Right forelimb (tissue), 1 donor: ENCODE data around the gene PHF19.

Experiments
- DNase-seq: peaks from one replicate; pipeline ENCODE4 v3.0.0-alpha.2; 2018

PHF19 gene

GRCh38 chr9:120872791-120873502 lies 4.0 kb downstream of the PHF19 start:
- DNase-seq = no peak

DNA sequence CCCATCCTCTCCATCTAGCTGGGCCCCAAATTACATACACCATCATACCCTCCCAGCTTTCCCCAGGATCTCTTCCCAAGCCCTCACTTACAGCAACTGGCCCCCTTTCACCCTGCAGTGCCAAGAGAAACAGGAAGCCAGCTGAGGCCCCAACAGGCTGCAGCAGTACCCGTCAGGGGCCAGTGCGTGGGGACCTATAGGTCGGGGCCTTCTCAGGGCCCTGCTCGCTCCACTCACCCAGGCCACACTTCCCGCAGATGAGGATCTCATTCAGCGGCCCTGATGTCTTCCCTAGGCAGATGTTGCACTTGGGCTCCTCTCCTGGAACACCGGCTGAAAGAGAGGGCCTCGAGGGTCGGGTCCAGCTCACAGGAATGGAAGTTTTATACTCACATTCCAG lies 6.8 kb downstream of the PHF19 start:
- DNase-seq = no peak

DNA sequence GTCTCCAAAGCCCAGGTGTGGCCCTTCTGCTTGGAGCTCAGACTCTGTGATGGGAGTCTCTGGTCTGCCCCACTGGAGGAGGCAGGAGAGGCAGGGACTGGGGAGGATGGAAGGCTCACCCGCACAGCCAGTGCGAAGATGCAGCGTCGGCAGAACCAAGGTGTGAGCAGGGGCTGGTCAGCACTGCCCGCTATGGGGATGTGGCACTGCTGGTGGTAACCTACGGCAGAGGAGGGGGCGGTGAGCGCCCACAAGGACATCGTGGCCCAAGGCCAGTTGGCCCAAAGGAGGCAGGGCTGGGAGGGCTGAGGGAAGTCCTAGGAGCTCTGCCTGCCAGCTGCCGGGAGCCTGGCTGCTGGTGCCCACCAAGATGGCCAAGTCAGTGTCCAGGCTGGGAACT lies 7.3 kb downstream of the PHF19 start:
- no peak for DNase-seq

DNA sequence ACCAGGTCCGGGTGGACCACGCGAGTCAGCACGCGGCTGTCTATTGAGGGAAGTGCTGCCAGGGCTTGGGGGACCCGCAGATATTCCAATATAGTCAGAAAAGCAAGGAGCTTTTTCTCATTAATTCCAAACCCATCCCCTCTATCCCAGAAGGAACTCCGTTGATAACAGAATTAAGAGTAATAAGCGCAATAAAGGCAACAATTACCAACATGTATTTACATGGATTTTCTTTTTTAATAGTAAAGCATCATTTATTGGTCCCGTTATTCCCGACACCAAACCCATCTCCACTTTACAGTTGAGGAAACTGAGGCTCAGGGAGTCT lies 7.7 kb downstream of the PHF19 start:
- no peak for DNase-seq

GRCh38 chr9:120868676-120869359 lies 8.2 kb downstream of the PHF19 start:
- DNase-seq = peak; percentile 97

GRCh38 chr9:120868339-120868675 lies 8.7 kb downstream of the PHF19 start:
- no peak for DNase-seq

DNA sequence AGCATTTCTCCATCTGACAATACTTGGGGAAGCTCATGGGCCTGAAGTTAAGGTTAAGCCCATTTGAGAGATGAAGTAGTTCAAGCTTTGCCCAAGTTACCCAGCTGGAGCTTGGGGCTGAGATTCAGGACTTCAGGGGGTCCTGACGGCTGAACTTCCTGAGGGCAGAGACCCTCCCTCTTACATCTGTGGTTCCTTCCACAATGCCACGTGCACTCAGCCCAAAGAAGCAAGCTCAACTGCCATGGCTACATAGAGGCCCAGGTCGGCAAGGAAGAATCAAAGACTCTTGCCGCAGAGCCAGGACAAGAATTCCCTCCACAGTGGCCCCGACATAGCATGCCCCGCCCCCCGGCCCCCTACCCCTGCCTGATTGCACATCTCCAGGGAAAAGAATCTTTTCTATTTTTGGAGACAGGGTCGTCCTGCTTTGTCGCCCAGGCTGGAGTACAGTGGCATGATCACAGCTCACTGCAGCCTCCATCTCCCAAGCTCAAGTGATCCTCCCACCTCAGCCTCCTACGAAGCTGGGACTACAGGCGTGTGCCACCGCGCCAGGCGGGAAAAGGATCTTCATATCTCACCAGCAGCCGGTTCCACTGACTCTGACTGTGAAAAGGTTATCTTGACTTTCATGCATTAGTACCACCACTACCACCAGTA lies 9.2 kb downstream of the PHF19 start:
- no peak for DNase-seq

GRCh38 chr9:120866651-120867050 lies 10.3 kb downstream of the PHF19 start:
- DNase-seq = no peak

- no peak for DNase-seq
Observed at GRCh38 chr9:120865809-120866208, 11.2 kb downstream of the PHF19 start.

DNA sequence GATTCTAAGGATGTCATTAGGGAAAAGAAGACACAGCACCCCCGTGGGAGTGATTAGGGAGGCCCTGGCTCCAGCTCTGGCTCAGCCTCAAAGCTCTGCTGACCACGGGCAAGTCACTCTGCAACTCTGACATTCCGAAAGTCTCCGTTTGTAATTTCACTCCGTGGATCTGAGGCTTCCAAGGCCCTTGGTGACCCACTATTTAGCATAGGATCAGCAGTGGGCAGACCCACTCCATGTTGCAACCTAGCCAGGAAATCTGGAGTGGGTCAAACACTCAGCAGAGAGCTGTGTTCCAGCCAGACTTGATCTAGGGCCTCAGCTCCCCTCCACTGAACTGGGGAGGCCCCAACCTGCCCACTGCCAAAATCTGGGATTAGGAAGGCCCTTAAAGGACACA lies 11.8 kb downstream of the PHF19 start:
- no peak for DNase-seq

GRCh38 chr9:120864719-120865118 lies 12.3 kb downstream of the PHF19 start:
- DNase-seq = no peak

DNA sequence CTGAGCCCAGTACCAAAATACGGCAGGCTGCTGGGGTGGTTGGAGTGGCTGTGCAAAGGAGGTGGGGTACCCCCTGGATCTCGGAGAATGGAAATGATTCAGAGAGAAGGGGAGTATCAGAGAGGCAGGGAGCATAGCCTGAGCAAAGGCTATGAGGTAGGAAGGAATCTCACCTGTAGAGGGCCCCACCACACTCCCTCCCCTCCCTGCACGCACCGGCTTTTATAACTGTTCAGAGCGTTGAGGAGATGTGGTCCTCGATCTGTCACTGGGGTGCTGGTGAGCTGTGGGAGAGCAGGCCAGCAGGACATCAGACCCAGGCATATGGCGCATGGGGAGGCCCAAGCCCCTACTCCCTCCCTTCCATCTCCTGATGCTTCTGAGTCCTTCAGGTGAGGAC lies 13.2 kb downstream of the PHF19 start:
- DNase-seq = no peak

DNA sequence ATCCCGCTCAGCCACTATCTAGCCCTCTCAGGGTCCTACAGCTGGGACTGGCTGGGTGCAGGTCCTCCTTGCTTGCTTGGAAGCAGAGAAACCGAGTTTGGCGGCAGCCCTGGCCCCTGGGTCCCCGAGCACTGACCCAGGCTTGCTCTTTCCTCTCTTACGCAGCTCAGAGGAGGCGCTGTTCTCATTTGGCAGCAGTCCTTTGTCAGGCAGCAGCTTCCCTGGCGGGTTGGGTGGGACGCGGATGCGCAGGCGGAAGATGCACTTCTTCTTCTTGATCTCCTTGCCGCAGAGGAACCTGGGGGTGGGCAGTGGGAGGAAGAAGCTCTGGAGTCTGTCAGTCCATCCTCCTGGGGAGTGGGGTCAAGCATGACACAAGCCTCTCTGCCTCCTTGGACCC lies 14.5 kb downstream of the PHF19 start:
- no peak for DNase-seq

GRCh38 chr9:120861935-120862334 lies 15.1 kb downstream of the PHF19 start:
- no peak for DNase-seq

- no peak for DNase-seq
Observed at GRCh38 chr9:120860083-120860482, 16.9 kb downstream of the PHF19 start.

DNA sequence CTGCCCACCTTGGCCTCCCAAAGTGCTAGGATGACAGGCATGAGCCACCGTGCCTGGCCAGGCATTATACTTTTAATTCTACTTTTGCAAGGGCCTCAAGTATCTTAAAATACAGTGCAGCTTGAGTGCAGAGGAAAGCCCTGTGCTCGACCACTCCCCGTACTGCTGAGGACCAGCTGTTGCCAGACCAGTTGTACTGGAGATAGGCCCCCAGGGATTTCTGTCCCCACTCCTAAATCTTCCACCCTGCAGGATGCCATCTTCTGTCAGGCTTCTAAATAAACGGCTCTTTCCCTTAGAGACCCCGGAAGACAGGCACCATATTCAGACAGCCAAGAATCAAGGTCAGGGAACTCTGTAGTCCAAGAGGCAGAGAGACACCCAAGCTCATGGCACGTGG lies 17.6 kb downstream of the PHF19 start:
- DNase-seq = no peak

- DNase-seq = no peak
Observed at GRCh38 chr9:120857902-120858301, 19.1 kb downstream of the PHF19 start.

DNA sequence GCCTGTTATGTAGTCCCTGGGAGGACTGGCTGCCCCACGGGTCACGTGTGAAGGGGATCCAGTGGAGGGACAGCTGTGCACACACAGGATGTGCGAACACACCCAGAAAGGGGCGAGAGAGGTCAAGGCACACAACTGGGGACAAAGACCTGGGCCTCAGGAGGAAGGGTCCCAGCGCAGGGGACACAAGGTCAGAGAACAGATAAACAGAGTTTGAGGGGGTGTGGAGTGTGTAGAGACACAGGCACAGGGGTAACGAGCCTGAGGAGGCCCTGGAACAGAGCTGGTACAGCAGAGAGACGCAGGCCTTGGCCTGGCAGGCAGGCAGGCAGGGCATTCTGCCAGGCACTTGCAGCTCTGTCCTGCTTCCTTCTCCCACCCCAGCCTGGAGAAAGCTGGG lies 19.5 kb downstream of the PHF19 start:
- no peak for DNase-seq

DNA sequence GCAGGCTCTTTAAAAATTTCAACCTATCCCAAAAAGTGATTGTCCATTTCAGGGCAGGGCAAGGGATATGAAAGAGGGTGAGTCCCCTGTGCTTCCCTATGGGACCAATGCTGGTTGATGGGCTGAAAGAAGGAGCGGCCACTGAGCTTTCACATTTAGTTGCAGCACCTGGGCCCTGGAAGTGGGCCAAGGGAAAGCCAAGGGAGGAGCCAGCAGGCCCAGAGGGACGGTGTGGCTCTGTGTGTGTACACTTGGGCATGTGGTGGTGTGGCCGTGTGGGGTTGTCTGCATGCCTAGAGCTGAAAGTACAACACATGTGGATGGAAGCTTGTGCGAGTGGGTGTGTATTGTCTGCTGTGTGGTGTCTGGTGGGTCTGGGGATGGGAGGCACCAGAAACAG lies 20.3 kb downstream of the PHF19 start:
- no peak for DNase-seq

DNA sequence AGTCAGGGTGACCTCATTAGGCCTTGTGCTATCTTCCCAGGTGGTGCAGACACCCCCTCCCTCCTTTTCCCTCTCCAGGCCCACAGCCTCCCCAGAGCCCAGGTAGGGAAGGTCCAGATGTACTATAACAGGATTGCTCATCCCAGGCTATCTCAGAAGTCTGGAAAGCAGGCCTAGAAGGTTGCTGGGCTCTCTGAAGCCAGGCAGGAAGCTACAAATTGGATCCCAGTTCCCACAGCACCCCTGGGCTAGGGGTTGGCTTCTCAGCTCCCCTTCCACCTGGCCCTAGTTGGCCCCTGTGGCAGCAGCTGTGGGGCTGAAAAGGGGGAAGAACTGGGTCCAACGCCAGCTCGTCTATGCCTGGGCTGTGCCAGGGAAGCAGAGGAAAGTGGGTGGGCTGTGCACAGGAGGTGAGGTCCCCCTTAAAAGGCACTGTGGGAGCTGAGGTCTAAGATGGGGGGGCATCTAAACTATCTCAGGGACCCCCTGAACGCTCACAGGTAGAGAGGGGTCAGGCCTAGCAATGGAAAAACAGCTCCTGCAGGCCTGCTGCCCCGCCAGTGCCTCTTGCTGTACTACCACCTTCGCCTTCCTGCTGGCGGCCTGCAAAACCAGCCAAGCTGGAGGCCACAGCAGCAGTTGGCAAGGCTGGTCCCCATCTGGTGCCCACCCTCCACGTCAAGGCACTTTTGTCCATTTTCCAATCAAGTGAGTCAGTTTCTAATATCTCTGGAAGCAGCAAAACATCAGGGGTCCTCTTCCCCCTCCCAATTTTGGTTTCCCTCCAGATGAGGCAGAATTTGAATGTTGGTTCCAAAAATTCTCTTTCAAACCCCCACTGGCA lies 20.9 kb downstream of the PHF19 start:
- no peak for DNase-seq

DNA sequence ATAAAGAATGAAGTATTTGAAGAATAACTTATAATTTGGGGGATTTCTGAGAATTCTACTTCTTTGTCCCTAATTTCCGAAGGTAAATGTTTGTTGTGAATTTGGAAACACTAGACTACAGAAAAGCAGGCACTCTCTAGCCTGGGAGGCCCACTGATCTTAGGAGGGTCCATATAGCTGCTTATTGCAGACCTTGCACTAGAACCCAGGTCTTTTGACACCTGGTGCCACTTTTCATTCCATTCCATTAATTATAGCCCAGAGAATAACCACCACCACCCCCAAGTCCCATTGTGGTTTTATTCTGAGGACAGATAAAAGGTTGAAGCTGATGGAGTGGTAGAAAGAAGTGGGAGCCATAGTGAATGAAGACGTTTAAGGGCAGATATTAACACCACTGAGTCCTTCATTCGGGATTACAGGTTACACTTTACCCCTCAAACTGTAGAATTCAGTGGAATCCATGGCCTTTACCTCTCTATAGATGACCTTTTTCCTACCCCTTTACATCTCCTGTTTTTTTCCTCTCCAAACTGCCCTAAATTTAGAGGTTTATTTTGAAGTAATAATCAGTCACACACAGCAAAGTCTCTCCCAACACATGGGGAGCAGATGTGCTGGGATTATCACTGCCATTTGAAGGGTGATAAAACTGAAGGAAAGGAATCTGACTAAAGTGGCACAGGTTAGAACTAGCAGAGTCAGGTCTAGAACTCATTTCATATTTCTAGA lies 22.2 kb downstream of the PHF19 start:
- no peak for DNase-seq

DNA sequence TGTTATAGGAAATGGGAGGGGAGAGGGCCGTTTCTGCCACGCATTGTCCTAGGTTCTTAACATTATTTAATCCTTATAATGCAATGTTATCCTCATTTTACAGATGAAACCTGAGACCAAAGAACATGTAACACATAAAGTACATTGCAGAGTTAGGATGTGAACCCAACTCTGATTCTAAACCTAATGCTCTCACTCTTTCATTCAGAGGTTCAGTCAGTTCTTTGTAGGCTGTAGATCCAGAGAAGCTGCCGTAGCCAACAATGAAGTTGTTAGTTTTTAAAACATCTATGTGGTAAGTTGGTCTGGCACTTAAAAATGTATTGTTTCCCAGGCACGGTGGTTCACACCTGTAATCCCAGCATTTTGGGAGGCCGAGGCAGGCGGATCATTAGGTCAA lies 23.8 kb downstream of the PHF19 start:
- no peak for DNase-seq
